ENCODE results near the gene GRM7. TPM values are rescaled to one million over a fixed set of nuclear protein-coding genes. Genes with fewer than 3 reads are reported as not detected.

GRM7 gene
- total RNA-seq, 1 donor from 2014 or later, result 9.9 TPM

DNA sequence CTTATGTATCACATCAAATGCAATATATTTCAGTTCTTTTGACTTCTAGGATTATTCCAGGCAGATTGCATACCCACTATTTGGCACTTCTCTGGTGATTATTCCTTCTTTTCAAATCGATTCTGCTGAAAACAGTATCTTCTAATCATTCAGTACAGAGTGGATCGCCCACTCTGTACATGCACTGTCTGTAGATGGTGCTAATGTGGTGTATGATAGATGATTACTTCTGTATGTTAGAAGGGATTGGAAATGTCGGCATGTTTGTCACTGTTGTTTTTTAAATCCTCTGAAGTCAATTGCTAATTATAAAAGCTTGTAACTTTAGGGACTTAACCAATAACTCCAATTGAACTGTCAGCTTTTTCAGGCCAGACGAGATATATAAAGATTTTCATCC, 642.5 kb downstream of the GRM7 start:
- no peaks in the 10 kb centered on the region for H3K36me3 Mint-ChIP-seq
- DNase-seq (ENCODE audit: extremely low spot score, unreplicated experiment), result no peak
- H3K27me3 Mint-ChIP-seq, result no peaks in the 10 kb centered on the region
- TF ChIP-seq, protein P1, sequence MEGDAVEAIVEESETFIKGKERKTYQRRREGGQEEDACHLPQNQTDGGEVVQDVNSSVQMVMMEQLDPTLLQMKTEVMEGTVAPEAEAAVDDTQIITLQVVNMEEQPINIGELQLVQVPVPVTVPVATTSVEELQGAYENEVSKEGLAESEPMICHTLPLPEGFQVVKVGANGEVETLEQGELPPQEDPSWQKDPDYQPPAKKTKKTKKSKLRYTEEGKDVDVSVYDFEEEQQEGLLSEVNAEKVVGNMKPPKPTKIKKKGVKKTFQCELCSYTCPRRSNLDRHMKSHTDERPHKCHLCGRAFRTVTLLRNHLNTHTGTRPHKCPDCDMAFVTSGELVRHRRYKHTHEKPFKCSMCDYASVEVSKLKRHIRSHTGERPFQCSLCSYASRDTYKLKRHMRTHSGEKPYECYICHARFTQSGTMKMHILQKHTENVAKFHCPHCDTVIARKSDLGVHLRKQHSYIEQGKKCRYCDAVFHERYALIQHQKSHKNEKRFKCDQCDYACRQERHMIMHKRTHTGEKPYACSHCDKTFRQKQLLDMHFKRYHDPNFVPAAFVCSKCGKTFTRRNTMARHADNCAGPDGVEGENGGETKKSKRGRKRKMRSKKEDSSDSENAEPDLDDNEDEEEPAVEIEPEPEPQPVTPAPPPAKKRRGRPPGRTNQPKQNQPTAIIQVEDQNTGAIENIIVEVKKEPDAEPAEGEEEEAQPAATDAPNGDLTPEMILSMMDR (conservative IDR thresholded peaks at IDR 0.05), result no peak
- H3K9me3 Mint-ChIP-seq, result peaks cover 11% of the 10 kb centered on the region
- peaks cover 14% of the 10 kb centered on the region for H3K4me1 Mint-ChIP-seq (ENCODE audit: unreplicated experiment)
- no peak overlapping the region for H3K4me3 Mint-ChIP-seq
- H3K27ac Mint-ChIP-seq, result no peak overlapping the region

DNA sequence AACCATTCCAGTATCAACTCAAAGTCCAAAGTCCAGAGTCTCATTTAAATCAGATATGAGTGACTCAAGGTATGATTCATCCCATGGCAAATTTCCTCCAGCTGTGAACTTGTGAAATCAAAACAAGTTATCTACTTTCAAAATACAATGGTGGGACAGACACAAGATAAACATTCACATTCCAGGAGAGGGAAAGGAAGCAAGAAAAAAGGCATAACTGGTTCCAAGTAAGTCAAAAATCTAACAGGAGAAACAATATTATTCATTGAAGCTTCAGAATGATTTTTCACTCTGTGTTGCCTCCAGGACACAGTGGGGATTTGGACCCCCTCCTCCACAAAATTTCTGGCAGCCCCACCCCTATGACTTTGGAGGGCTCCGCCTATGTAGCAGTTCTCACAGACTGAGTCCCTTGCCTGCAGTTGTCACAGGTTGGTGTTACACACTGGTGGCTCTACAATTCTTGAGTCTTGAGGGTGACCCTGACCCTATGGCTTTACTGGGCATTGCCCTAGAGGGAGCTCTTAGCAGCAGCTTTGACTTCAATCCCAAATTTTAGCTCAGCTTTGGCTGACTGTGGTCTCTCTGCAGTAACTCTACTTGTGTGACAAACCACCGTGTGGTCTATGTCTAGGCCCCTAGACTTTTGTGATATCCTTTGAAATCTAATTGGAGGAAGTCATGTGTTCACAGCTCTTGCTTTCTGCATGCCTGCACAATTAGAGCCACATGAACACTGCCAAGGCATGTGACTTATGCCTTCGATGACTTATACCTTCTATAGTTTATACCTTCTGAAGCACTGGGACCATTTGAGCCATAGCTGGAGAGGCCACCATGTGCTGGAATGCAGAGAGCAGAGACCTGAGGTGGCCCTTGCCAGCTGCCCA, 644.2 kb downstream of the GRM7 start:
- TF ChIP-seq, protein P1 (conservative IDR thresholded peaks at IDR 0.05), result no peak
- Mint-ChIP-seq H3K36me3 (no peaks in the 10 kb centered on the region), H3K27me3 (no peaks in the 10 kb centered on the region), H3K9me3 (peaks cover 11% of the 10 kb centered on the region), H3K4me1 (ENCODE audit: unreplicated experiment) (peaks cover 16% of the 10 kb centered on the region), H3K4me3 (peak overlapping the region; percentile 0), H3K27ac (peak overlapping the region; percentile 55)
- DNase-seq (ENCODE audit: extremely low spot score, unreplicated experiment), result no peak

DNA sequence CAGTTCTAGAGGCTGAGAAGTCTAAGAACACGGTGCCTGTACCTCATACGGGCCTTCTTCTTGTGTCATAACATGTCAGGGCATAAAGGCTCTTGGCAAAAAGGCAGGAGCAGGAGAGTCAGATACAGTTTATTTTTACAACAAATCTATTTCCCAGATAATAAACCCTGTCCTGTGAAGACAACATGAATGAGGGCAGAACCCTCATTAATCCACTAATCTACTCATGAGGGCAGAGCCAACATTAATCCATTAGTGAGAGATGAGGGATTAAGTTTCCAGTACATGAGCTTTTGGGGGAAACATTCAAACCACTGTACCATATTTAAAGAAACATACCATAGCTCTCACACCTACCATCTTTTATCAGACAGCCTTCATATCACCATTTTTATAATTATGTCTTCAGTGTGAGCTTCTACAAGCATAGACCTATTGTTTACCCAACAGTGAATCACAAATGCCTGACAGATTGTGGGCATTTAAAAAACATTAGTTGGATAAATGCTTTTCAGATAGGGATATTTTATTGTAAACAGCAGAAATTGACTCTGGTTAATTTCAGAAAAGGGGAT, 645.8 kb downstream of the GRM7 start:
- H3K4me3 Mint-ChIP-seq, result no peak overlapping the region
- no peak overlapping the region for H3K27ac Mint-ChIP-seq
- peaks cover 19% of the 10 kb centered on the region for H3K4me1 Mint-ChIP-seq (ENCODE audit: unreplicated experiment)
- TF ChIP-seq, protein P1 (conservative IDR thresholded peaks at IDR 0.05), result no peak
- no peaks in the 10 kb centered on the region for H3K36me3 Mint-ChIP-seq
- no peaks in the 10 kb centered on the region for H3K27me3 Mint-ChIP-seq
- DNase-seq (ENCODE audit: extremely low spot score, unreplicated experiment), result no peak
- H3K9me3 Mint-ChIP-seq, result peaks cover 11% of the 10 kb centered on the region

DNA sequence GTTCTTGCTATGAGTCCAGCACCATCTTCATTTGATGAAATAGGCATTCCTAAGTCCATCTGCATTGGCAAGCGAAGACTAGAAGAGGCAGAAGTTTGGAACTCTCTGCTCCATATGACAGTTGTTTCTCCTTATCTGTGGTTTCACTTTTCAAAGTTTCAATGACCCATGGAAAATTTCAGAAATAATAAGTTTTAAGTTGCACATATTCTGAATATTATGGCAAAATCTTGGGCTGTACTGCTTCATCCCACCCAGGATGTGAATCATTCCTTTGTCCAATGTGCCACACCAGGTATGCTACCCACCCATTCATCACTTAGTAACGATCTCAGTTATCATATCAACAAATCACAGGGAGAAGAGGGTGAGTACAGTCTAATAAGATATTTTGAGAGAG, 647.9 kb downstream of the GRM7 start:
- H3K27me3 Mint-ChIP-seq, result no peaks in the 10 kb centered on the region

DNA sequence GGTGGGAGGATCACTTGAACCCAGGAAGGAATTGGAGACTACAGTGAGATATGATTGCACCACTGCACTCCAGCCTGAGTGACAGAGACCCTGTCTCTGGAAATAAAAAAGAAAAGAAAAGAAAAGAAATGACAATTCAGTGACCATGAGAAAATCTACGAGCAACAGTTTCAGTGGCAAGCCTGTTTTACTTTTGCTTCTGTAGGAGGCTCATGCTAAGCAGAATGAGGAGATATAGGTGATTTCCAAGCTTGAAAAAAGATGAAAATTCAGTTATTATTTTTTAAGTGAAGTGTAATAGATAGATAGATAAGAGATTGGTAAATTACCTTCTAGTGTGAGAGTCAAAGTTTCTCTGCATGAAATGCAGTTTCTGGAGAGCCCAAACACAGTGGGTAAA, 651.1 kb downstream of the GRM7 start:
- Mint-ChIP-seq H3K27ac (no peak overlapping the region), H3K36me3 (no peaks in the 10 kb centered on the region), H3K4me1 (ENCODE audit: unreplicated experiment) (peaks cover 13% of the 10 kb centered on the region), H3K4me3 (no peak overlapping the region), H3K9me3 (no peaks in the 10 kb centered on the region), H3K27me3 (no peaks in the 10 kb centered on the region)
- DNase-seq (ENCODE audit: extremely low spot score, unreplicated experiment), result no peak
- TF ChIP-seq, protein P1 (conservative IDR thresholded peaks at IDR 0.05), result no peak

More for the DNA sequence above, 647.9 kb downstream of the GRM7 start:
- H3K27ac Mint-ChIP-seq, result no peak overlapping the region
- no peak overlapping the region for H3K4me3 Mint-ChIP-seq
- H3K9me3 Mint-ChIP-seq, result peaks cover 11% of the 10 kb centered on the region
- peaks cover 26% of the 10 kb centered on the region for H3K4me1 Mint-ChIP-seq (ENCODE audit: unreplicated experiment)
- H3K36me3 Mint-ChIP-seq, result no peaks in the 10 kb centered on the region
- TF ChIP-seq, protein P1 (conservative IDR thresholded peaks at IDR 0.05), result no peak
- DNase-seq (ENCODE audit: extremely low spot score, unreplicated experiment), result no peak
